Neural progenitor cell (in vitro differentiated cells): ENCODE data around the gene NFRKB.
"Not testable (repeated sequence)": the region's sequence is repeated elsewhere in the genome, so short reads cannot be mapped to it uniquely, and the experiment has no call there.

Source experiments
- EZH2phosphoT487 ChIP-seq: fragments of 200-600 bp; sonication (generic); IDR thresholded peaks from 2 replicates; pipeline ENCODE4 v1.6.1; 2017; ENCODE audit warnings: antibody characterized with exemption
- TF ChIP-seq, protein P1 (sequence below): fragments of 200-600 bp; sonication (generic); IDR thresholded peaks from 2 replicates; pipeline ENCODE4 v1.5.1; 2017; ENCODE audit warnings: antibody characterized with exemption, mild to moderate bottlenecking

DNA sequence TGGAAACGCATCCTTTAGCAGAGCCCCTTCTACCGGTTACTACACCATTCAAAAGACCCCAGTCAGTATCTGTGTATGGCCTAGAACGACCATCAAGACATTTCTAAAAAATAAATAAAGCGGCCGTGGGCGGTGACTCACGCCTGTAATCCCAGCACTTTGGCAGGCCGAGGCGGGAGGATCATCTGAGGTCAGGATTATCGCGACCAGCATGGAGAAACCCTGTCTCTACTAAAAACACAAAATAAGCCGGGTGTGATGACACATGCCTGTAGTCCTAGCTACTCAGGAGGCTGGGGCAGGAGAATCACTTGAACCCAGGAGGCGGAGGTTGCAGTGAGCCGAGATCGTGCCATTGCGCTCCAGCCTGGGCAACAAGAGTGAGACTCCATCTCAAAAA lies 26.8 kb downstream of the NFRKB start:
- TF ChIP-seq, protein P1, sequence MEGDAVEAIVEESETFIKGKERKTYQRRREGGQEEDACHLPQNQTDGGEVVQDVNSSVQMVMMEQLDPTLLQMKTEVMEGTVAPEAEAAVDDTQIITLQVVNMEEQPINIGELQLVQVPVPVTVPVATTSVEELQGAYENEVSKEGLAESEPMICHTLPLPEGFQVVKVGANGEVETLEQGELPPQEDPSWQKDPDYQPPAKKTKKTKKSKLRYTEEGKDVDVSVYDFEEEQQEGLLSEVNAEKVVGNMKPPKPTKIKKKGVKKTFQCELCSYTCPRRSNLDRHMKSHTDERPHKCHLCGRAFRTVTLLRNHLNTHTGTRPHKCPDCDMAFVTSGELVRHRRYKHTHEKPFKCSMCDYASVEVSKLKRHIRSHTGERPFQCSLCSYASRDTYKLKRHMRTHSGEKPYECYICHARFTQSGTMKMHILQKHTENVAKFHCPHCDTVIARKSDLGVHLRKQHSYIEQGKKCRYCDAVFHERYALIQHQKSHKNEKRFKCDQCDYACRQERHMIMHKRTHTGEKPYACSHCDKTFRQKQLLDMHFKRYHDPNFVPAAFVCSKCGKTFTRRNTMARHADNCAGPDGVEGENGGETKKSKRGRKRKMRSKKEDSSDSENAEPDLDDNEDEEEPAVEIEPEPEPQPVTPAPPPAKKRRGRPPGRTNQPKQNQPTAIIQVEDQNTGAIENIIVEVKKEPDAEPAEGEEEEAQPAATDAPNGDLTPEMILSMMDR: not testable (repeated sequence)
- not testable (repeated sequence) for TF ChIP-seq EZH2phosphoT487
